Lower leg skin (tissue), 3 donors: Measurements from ENCODE around the gene NLGN4X.

ENCODE experiments used
- CTCF ChIP-seq, 3 donors: fragments of 450-650 bp; IDR thresholded peaks; one replicate each; pipeline ENCODE4 v1.5.1; 2016; ENCODE audit warnings: antibody characterized with exemption in 3 of 3, mild to moderate bottlenecking in 3 of 3, moderate library complexity in 2 of 3
- POLR2A ChIP-seq, 2 donors: fragments of 450-650 bp; IDR thresholded peaks; one replicate each; pipeline ENCODE4 v1.6.1; 2016 to 2017; ENCODE audit warnings: antibody characterized with exemption in 2 of 2, mild to moderate bottlenecking in 1 of 2, moderate library complexity in 1 of 2

- TF ChIP-seq POLR2A (IDR thresholded peaks at IDR 0.05) (no peak), CTCF (IDR thresholded peaks at IDR 0.05) (no peak)
Observed at GRCh38 chrX:5959286-5959685, 269.4 kb downstream of the NLGN4X start.
